A673 (cell line): ENCODE data around the gene WDR7. TPM values are rescaled to one million over a fixed set of nuclear protein-coding genes. Genes with fewer than 3 reads are reported as not detected.

Experiments
- BruUV-seq: library from RNA; stranded (reverse); fragments of 400-500 nt; replicated peaks from 2 replicates; lab custom pipeline; 2021; lab: Mats Ljungman, UMichigan
- CTCF ChIA-PET: fragments of 300-600 bp; sonication (Branson Sonifier 250); formaldehyde crosslinking; loops from one replicate; lab custom pipeline; 2022; ENCODE audit warnings: antibody characterized with exemption; lab: Charles Lee
- POLR2A ChIA-PET: fragments of 300-600 bp; sonication (Branson Sonifier 250); formaldehyde crosslinking; loops from one replicate; lab custom pipeline; 2022; ENCODE audit warnings: antibody characterized with exemption; ENCODE audit not compliant: low non-redundant PET; lab: Charles Lee
- DNase-seq: peaks from one replicate; pipeline ENCODE4 v3.0.0-alpha.2; 2015; ENCODE audit warnings: low spot score
- H3K27ac ChIP-seq: fragments of 200-600 bp; sonication (generic); 2 replicates; pipeline ENCODE4 v1.5.1; 2016; ENCODE audit warnings: mixed run types, low read depth, mild to moderate bottlenecking, mixed read lengths, antibody characterized with exemption, low read length; ENCODE audit not compliant: poor library complexity, severe bottlenecking
- H3K27me3 ChIP-seq: fragments of 200-600 bp; sonication (generic); replicated peaks from 2 replicates; pipeline ENCODE4 v1.6.1; 2017; ENCODE audit warnings: mixed run types, low read depth, mild to moderate bottlenecking, mixed read lengths, antibody characterized with exemption, low read length; ENCODE audit not compliant: insufficient read depth, poor library complexity
- H3K36me3 ChIP-seq: fragments of 200-600 bp; sonication (generic); 2 replicates; pipeline ENCODE4 v1.6.1; 2016; ENCODE audit warnings: mixed run types, mild to moderate bottlenecking, mixed read lengths, antibody characterized with exemption, low read length; ENCODE audit not compliant: insufficient read depth, poor library complexity, severe bottlenecking
- H3K4me1 ChIP-seq: fragments of 200-600 bp; sonication (generic); 2 replicates; pipeline ENCODE4 v1.6.1; 2017; ENCODE audit warnings: mixed run types, mild to moderate bottlenecking, mixed read lengths, antibody characterized with exemption, low read length; ENCODE audit not compliant: insufficient read depth, poor library complexity, severe bottlenecking
- H3K4me3 ChIP-seq: fragments of 200-600 bp; sonication (generic); 2 replicates; pipeline ENCODE4 v1.5.1; 2016; ENCODE audit warnings: low read depth, mixed run types, mild to moderate bottlenecking, mixed read lengths, low read length; ENCODE audit not compliant: poor library complexity, severe bottlenecking
- H3K9me3 ChIP-seq: fragments of 200-600 bp; sonication (generic); 2 replicates; pipeline ENCODE4 v1.6.1; 2016; ENCODE audit warnings: mixed run types, low read depth, mild to moderate bottlenecking, mixed read lengths, antibody characterized with exemption, low read length; ENCODE audit not compliant: poor library complexity, severe bottlenecking
- EZH2 ChIP-seq: fragments of 200-600 bp; sonication (generic); IDR thresholded peaks from 2 replicates; pipeline ENCODE4 v1.6.1; 2017; ENCODE audit warnings: borderline replicate concordance, low read depth, mild to moderate bottlenecking, mixed read lengths, antibody characterized with exemption, low read length; ENCODE audit not compliant: poor library complexity, severe bottlenecking
- intact Hi-C: fragments of 100-400 bp; cut with micrococcal nuclease; formaldehyde crosslinking; loops from one replicate; pipeline ENCODE4 v1.10.0; 2022; ENCODE audit not compliant: unreplicated experiment
- total RNA-seq: library from RNA; stranded (reverse); gene quantifications from 2 replicates; pipeline ENCODE4 v1.2.3, GENCODE V29; 2021
- TF ChIP-seq, protein P1 (sequence below): fragments of 300-800, 200-600 bp; sonication (generic); conservative IDR thresholded peaks from 2 replicates; pipeline ENCODE4 v1.5.1; 2017; ENCODE audit warnings: low read depth, mild to moderate bottlenecking, antibody characterized with exemption, low read length, moderate library complexity, mixed read lengths

Gene WDR7
- total RNA-seq, 1 experiment from 2014 or later: 21.2 TPM

DNA sequence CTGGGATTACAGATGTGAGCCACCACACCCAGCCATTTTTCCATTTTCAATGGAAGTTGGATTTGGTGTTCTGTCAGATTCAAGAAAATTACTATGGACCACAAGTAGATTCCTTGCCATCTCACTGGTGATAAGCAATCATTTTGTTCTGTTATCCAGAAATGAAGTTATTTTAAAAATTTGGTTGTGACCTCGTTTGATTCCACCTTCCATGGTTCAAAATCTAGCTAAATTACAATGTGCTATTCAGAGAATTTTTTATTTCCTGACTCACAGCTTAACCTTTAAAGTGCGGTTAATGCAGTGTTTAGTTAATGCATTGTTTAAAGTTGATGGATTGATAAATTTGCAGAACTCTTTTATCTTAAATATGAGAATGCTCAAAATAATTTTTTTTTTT, 252.5 kb downstream of the WDR7 start:
- intact Hi-C loops: no loop called here
- POLR2A ChIA-PET: no interaction called here

DNA sequence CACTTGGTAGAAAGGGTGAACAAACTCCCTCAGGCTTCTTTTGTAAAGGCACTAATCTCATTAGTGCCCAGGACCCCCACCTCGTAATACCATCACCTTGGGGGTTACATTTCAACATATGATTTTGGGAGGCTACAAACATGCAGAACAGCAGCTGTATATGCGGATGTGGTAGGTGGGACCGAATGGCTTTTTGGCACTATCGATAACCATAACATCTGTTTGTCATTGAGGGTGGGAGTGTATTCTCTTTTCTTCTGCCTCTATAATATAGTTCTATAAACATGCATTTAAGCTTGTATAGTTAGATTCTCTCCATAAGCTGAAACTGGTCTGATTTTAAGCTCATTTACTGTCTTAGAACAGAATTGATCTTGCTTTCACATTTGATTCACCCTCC, 256.6 kb downstream of the WDR7 start:
- CTCF ChIA-PET: no interaction called here
- TF ChIP-seq, protein P1, sequence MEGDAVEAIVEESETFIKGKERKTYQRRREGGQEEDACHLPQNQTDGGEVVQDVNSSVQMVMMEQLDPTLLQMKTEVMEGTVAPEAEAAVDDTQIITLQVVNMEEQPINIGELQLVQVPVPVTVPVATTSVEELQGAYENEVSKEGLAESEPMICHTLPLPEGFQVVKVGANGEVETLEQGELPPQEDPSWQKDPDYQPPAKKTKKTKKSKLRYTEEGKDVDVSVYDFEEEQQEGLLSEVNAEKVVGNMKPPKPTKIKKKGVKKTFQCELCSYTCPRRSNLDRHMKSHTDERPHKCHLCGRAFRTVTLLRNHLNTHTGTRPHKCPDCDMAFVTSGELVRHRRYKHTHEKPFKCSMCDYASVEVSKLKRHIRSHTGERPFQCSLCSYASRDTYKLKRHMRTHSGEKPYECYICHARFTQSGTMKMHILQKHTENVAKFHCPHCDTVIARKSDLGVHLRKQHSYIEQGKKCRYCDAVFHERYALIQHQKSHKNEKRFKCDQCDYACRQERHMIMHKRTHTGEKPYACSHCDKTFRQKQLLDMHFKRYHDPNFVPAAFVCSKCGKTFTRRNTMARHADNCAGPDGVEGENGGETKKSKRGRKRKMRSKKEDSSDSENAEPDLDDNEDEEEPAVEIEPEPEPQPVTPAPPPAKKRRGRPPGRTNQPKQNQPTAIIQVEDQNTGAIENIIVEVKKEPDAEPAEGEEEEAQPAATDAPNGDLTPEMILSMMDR: no peak
- TF ChIP-seq EZH2: no peak

More for the DNA sequence above, 252.5 kb downstream of the WDR7 start:
- Histone ChIP-seq H3K4me3 (no peak overlapping the region), H3K9me3 (no peaks in the 10 kb centered on the region), H3K4me1 (no peaks in the 10 kb centered on the region), H3K27ac (no peak overlapping the region), H3K27me3 (no peaks in the 10 kb centered on the region), H3K36me3 (no peaks in the 10 kb centered on the region)
- no peak for DNase-seq
- no TSS peak for BruUV-seq
- TF ChIP-seq, protein P1: no peak
- no peak for TF ChIP-seq EZH2
- CTCF ChIA-PET: interaction anchor here (0.7 kb wide), 1 partner anchor 11 kb away, joined by 3 read pairs; no protein-coding TSS in a partner anchor

DNA sequence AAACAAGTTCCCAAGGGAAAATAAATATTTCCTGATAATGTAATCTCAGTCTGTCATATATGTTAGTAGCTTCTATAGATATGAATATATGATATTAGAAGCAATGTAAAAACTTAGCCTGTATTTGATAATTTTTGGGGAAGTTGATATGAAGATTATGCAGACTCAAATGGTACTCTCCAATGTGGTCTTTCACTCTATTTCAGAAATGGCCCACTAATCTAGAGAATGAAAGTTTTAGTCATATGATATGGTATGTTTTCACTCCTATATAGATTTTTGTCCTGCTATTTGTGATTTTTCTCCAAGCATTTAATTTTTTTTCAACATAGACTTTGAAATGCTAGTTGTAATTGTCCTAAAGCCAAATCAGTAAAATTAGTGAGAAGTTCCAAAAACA, 259.1 kb downstream of the WDR7 start:
- CTCF ChIA-PET: no interaction called here
- BruUV-seq: no TSS peak
- POLR2A ChIA-PET: no interaction called here

More for the DNA sequence above, 256.6 kb downstream of the WDR7 start:
- POLR2A ChIA-PET: no interaction called here
- H3K36me3 ChIP-seq: no peaks in the 10 kb centered on the region
- no peaks in the 10 kb centered on the region for H3K27me3 ChIP-seq
- no peaks in the 10 kb centered on the region for H3K9me3 ChIP-seq
- no peak overlapping the region for H3K4me3 ChIP-seq
- no peaks in the 10 kb centered on the region for H3K4me1 ChIP-seq
- intact Hi-C loops: no loop called here
- no peak overlapping the region for H3K27ac ChIP-seq
- DNase-seq: no peak
- no TSS peak for BruUV-seq

More for the DNA sequence above, 259.1 kb downstream of the WDR7 start:
- H3K4me3 ChIP-seq: no peak overlapping the region
- no peaks in the 10 kb centered on the region for H3K9me3 ChIP-seq
- no peak overlapping the region for H3K27ac ChIP-seq
- H3K36me3 ChIP-seq: no peaks in the 10 kb centered on the region
- no peak for DNase-seq
- TF ChIP-seq EZH2: no peak
- TF ChIP-seq, protein P1: no peak
- H3K4me1 ChIP-seq: no peaks in the 10 kb centered on the region
- no peaks in the 10 kb centered on the region for H3K27me3 ChIP-seq
- intact Hi-C loops: no loop called here
